Pancreas (tissue), 10 donors: Measurements from ENCODE around the gene GALM. TPM values are rescaled to one million over a fixed set of nuclear protein-coding genes. Genes with fewer than 3 reads are reported as not detected.
A peak's percentile ranks its signal among the peaks of the same experiment; 100 is the strongest.
"Not testable (repeated sequence)": the region's sequence is repeated elsewhere in the genome, so short reads cannot be mapped to it uniquely, and the experiment has no call there.

Experiments used
- ATAC-seq, 4 donors: fragments of 200-7000 bp; cut with Tn5 transposase; one replicate each; pipeline versions ENCODE4 v1.8.0 to v1.9.1; 2020; ENCODE audit warnings: mild to moderate bottlenecking in 4 of 4, moderate library complexity in 4 of 4
- DNase-seq, 6 donors: peaks; one replicate each; pipeline ENCODE4 v3.0.0-alpha.2; 2020
- FAIRE-seq: peaks from 2 replicates; lab custom pipeline; 2012; peaks lifted over from hg19 to GRCh38; lab: Jason Lieb, UNC
- H3K27ac ChIP-seq, 4 donors: fragments of 200-600 bp; sonication (generic); 1 replicate in 3 of 4; 2 replicates in 1 of 4; pipeline versions ENCODE4 v1.5.0 to v1.8.0; 2020
- H3K27me3 ChIP-seq, 4 donors: fragments of 200-600 bp; one replicate each; pipeline ENCODE4 v1.8.0; 2021
- H3K36me3 ChIP-seq, 3 donors: fragments of 200-600 bp; sonication (generic) in 1 of 3; one replicate each; pipeline versions ENCODE4 v1.5.0 to v1.8.0; 2020 to 2021
- H3K4me1 ChIP-seq, 3 donors: fragments of 200-600 bp; one replicate each; pipeline ENCODE4 v1.8.0; 2021
- H3K4me3 ChIP-seq, 4 donors: fragments of 200-600 bp; sonication (generic) in 2 of 4; one replicate each; pipeline versions ENCODE4 v1.5.0 to v1.8.0; 2020 to 2021
- H3K9me3 ChIP-seq, 4 donors: fragments of 200-600 bp; one replicate each; pipeline ENCODE4 v1.8.0; 2021
- WGBS, 2 donors: extraction: QIAGEN DNeasy Blood & Tissue Kit; methylation state at CpG; one replicate each; pipeline ENCODE4 v1.1.7; 2013; 5-methylcytosine and 5-hydroxymethylcytosine counted together
- intact Hi-C, 3 donors: fragments of 100-400 bp; cut with DNase I; formaldehyde crosslinking; loops; one replicate each; pipeline versions ENCODE4 v1.11.1 to v1.14.2; 2022
- polyA plus RNA-seq, 2 donors: library from polyadenylated mRNA; stranded (reverse); fragments of 200-250 nt; gene quantifications; one replicate each; pipeline ENCODE4 v1.2.3, GENCODE V29; 2013
- total RNA-seq, 6 donors: library from RNA; stranded (reverse); fragmentation: NEBNext Ultra II Directional in 4 of 6; extraction: Animal tissue kit (Norgen Biotek cat#: 25700) in 4 of 6; gene quantifications; one replicate each; pipeline versions ENCODE4 v1.2.1 to v1.2.4, GENCODE V29; 2021 to 2023
- TF ChIP-seq, protein P1 (sequence below), 4 donors: fragments of 200-600 bp; sonication (generic) in 3 of 4; IDR thresholded peaks; one replicate each; pipeline versions ENCODE4 v1.5.0 to v1.8.0; 2021; ENCODE audit warnings: antibody characterized with exemption in 4 of 4
- donor health status: healthy with polysubstance abuse.
- donor health status: DM: no; HTN: no; CAD: no; lungs with moderate emphysema.
- donor health status: DM: no; HTN: no; CAD: no.
- donor health status: control.
- donor health status: control.
- donor health status: Bipolar disorder and iron deficiency.
- donor health status: DM: yes; HTN: yes; CAD: no.
- donor health status: DM: no; HTN: no; CAD: no.
- donor health status: DM: no; HTN: no; CAD: no.
- donor health status: DM: yes; HTN: yes; CAD: no.

The GALM gene
- total and polyA plus RNA-seq, 8 donors, result 5.4 to 10.9 (median 7.4) TPM

DNA sequence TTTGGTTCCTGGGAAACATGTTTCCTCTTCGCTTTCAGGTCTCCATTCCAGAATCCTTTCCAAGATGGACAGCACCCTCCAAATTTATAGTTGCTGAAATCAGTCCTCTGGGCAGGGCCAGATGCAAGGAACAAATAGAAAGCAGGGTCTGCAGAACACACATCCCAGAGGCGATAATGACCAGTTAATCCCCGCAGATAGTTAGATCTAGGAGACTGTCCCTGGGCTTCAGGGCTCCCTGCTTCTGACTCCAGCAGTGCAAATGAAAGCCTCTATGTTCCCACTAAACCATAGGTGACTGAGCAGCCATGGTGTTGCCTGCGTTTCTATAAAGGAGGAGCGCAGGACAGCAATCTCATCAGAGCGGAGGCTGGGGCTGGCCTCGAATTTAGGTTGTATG is 46.5 kb downstream of the GALM start:
- Histone ChIP-seq H3K9me3 (no peaks in the 10 kb centered on the region), H3K27ac (no peak overlapping the region), H3K27me3 (no peaks in the 10 kb centered on the region), H3K4me3 (no peak overlapping the region), H3K4me1 (peaks cover 0 to 4% (median 0%) of the 10 kb centered on the region in 3 donors), H3K36me3 (no peaks in the 10 kb centered on the region)
- FAIRE-seq (no peak), ATAC-seq (no peak), DNase-seq (no peak)
- TF ChIP-seq, protein P1, sequence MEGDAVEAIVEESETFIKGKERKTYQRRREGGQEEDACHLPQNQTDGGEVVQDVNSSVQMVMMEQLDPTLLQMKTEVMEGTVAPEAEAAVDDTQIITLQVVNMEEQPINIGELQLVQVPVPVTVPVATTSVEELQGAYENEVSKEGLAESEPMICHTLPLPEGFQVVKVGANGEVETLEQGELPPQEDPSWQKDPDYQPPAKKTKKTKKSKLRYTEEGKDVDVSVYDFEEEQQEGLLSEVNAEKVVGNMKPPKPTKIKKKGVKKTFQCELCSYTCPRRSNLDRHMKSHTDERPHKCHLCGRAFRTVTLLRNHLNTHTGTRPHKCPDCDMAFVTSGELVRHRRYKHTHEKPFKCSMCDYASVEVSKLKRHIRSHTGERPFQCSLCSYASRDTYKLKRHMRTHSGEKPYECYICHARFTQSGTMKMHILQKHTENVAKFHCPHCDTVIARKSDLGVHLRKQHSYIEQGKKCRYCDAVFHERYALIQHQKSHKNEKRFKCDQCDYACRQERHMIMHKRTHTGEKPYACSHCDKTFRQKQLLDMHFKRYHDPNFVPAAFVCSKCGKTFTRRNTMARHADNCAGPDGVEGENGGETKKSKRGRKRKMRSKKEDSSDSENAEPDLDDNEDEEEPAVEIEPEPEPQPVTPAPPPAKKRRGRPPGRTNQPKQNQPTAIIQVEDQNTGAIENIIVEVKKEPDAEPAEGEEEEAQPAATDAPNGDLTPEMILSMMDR (IDR thresholded peaks at IDR 0.05), result no peak
- intact Hi-C loops, result no loop called here
- WGBS, 2 donors, result 95 to 96% methylated on average over 7 of the region's 7 CpGs

DNA sequence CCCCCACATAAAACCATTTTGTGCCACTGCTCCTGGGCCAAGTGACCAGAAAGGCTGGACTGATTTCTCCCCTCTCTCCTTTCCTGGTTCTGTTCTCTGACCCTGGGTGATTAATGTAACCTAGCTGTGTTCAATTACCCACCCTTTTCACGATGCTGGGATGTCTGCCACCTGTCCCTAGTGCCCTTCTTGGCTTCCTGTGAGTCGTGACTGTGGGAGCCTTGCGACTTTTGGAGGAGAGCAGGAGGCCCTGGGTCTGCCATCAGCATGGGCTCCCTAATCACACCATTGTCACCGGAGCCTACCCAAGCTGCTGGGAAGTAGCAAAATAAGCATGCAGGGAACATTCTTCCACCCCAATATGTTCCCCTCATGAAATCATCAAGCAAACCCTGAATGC is 47.0 kb downstream of the GALM start:
- Histone ChIP-seq H3K36me3 (no peaks in the 10 kb centered on the region), H3K9me3 (no peaks in the 10 kb centered on the region), H3K4me3 (no peak overlapping the region), H3K27me3 (no peaks in the 10 kb centered on the region), H3K27ac (no peak overlapping the region), H3K4me1 (peaks cover 0 to 4% (median 0%) of the 10 kb centered on the region in 3 donors)
- ATAC-seq (no peak), FAIRE-seq (no peak), DNase-seq (no peak)
- WGBS, 2 donors, result 80 to 81% methylated on average over 4 of the region's 4 CpGs
- intact Hi-C loops, result no loop called here
- TF ChIP-seq, protein P1 (IDR thresholded peaks at IDR 0.05), result no peak

DNA sequence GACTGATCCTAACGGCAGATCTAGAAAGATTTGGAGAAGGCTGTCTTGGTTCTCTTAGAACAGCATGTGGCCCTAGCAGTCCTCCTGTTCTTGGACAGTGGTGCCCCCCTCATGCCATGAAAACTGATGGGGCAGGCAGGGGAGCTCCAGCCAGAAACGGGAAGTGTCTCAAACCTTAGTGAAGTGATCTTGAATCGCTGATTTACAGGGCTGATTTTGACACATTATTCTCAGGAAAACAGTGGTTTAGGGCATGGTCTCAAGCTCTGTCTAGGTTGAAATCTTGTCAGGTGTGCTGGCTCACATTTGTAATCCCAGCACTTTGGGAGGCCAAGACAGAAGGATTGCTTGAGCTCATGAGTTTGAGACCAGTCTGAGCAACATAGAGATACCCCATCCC is 47.4 kb downstream of the GALM start:
- Histone ChIP-seq H3K4me3 (no peak overlapping the region), H3K9me3 (no peaks in the 10 kb centered on the region), H3K4me1 (peaks cover 0 to 4% (median 0%) of the 10 kb centered on the region in 3 donors), H3K27me3 (no peaks in the 10 kb centered on the region), H3K36me3 (no peaks in the 10 kb centered on the region), H3K27ac (no peak overlapping the region)
- ATAC-seq, result no peak
- TF ChIP-seq, protein P1 (IDR thresholded peaks at IDR 0.05), result no peak
- FAIRE-seq, result no peak
- WGBS, 2 donors, result 68 to 86% methylated on average over 3 of the region's 3 CpGs
- intact Hi-C loops, result no loop called here
- no peak for DNase-seq

DNA sequence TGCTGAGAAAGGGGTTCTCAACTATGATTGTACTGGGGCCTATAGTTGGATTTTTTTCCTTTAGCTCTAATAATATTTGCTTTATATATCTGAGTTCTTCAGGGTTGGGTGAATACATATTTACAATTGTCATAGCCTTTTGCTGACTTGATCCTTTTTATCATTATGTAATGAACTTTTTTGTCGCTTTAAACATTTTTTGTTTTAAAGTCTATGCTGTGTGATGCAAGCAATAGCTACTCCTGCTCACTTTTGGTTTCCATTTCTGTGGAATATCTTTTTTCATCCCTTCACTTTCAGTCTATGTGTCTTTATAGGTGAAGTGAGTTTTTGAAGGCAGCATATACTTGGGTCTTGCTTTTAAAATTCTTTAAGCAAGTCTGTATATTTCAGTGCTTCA is 49.0 kb downstream of the GALM start:
- H3K9me3 ChIP-seq, H3K27me3 ChIP-seq, H3K4me1 ChIP-seq, H3K27ac ChIP-seq, H3K36me3 ChIP-seq, DNase-seq, intact Hi-C loops, H3K4me3 ChIP-seq: not testable (repeated sequence)
- FAIRE-seq (peak; percentile 49), ATAC-seq (peak in 3 of 4 donors; percentile 56 to 69 (median 62))
- WGBS, 2 donors, result 19 to 56% methylated on average over 1 of the region's 1 CpG

DNA sequence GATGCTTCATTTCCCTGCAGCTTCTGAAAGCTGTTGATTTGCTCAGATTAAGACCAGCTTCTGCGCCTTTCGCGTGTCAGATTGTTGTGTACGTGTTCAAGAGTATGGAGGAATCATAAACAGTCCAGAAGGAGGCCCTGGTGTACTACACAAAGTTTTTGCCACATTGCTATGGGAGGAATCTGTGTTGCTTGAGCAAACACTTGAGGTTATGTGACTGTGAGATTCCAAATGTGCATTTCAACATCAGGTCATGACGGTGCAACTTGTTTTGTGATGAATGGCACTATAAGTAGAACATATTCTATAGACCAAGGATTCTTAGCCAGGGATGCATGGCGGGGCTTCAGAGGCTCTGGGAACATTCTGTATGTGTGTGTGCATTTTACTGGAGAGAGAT is 50.3 kb downstream of the GALM start:
- Histone ChIP-seq H3K9me3 (no peaks in the 10 kb centered on the region), H3K4me3 (no peak overlapping the region), H3K27me3 (no peaks in the 10 kb centered on the region), H3K4me1 (peaks cover 0 to 4% (median 0%) of the 10 kb centered on the region in 3 donors), H3K36me3 (no peaks in the 10 kb centered on the region), H3K27ac (no peak overlapping the region)
- DNase-seq (no peak), ATAC-seq (no peak), FAIRE-seq (no peak)
- intact Hi-C loops, result no loop called here
- 78 to 79% methylated on average over 6 of the region's 6 CpGs for WGBS, 2 donors
- TF ChIP-seq, protein P1 (IDR thresholded peaks at IDR 0.05), result no peak
